Tongue (tissue), 2 donors: Measurements from ENCODE around the gene TLR10. TPM values are rescaled to one million over a fixed set of nuclear protein-coding genes. Genes with fewer than 3 reads are reported as not detected.
"Not testable (repeated sequence)": the region's sequence is repeated elsewhere in the genome, so short reads cannot be mapped to it uniquely, and the experiment has no call there.

Experiments used
- DNase-seq: peaks from one replicate; pipeline ENCODE4 v3.0.0-alpha.2; 2015
- total RNA-seq: library from RNA; depleted of rRNA; stranded (reverse); fragments of >200 nt; gene quantifications from one replicate; pipeline ENCODE4 v1.2.3, GENCODE V29; 2014

TLR10 gene
- total RNA-seq, 1 donor from 2014 or later = 0.41 TPM

- no peak for DNase-seq
Observed at GRCh38 chr4:38800961-38801450, 18.2 kb upstream of the TLR10 start.

GRCh38 chr4:38800366-38800765 lies 17.6 kb upstream of the TLR10 start:
- no peak for DNase-seq

- no peak for DNase-seq
Observed at GRCh38 chr4:38795087-38795486, 12.3 kb upstream of the TLR10 start.

GRCh38 chr4:38794051-38794450 lies 11.3 kb upstream of the TLR10 start:
- DNase-seq = no peak

GRCh38 chr4:38791010-38791409 lies 8.2 kb upstream of the TLR10 start:
- DNase-seq = no peak

- no peak for DNase-seq
Observed at GRCh38 chr4:38788317-38788716, 5.5 kb upstream of the TLR10 start.

GRCh38 chr4:38787693-38788092 lies 4.9 kb upstream of the TLR10 start:
- DNase-seq = no peak

- peak; percentile 4 for DNase-seq
Observed at GRCh38 chr4:38785901-38786402, 3.2 kb upstream of the TLR10 start.

GRCh38 chr4:38785041-38785790 lies 2.4 kb upstream of the TLR10 start:
- DNase-seq = no peak

- no peak for DNase-seq
Observed at GRCh38 chr4:38784141-38784540, 1.4 kb upstream of the TLR10 start.

- DNase-seq = no peak
Observed at GRCh38 chr4:38783109-38783460, 295 bp upstream of the TLR10 start.

- no peak for DNase-seq
Observed at GRCh38 chr4:38781854-38782261, 932 bp downstream of the TLR10 start.

- no peak for DNase-seq
Observed at GRCh38 chr4:38780833-38781484, 1.8 kb downstream of the TLR10 start.

- DNase-seq = no peak
Observed at GRCh38 chr4:38779790-38780189, 3.0 kb downstream of the TLR10 start.

GRCh38 chr4:38777925-38778324 lies 4.9 kb downstream of the TLR10 start:
- DNase-seq = not testable (repeated sequence)

- no peak for DNase-seq
Observed at GRCh38 chr4:38775326-38775725, 7.5 kb downstream of the TLR10 start.

GRCh38 chr4:38774181-38774955 lies 8.4 kb downstream of the TLR10 start:
- no peak for DNase-seq

GRCh38 chr4:38770281-38770680 lies 12.5 kb downstream of the TLR10 start:
- DNase-seq = not testable (repeated sequence)

GRCh38 chr4:38769857-38770256 lies 12.9 kb downstream of the TLR10 start:
- DNase-seq = no peak

GRCh38 chr4:38769441-38769840 lies 13.3 kb downstream of the TLR10 start:
- no peak for DNase-seq

- DNase-seq = no peak
Observed at GRCh38 chr4:38768968-38769394, 13.8 kb downstream of the TLR10 start.

- DNase-seq = not testable (repeated sequence)
Observed at GRCh38 chr4:38766940-38767339, 15.8 kb downstream of the TLR10 start.

GRCh38 chr4:38765382-38765781 lies 17.4 kb downstream of the TLR10 start:
- no peak for DNase-seq
